GM18505 (cell line): ENCODE results near the gene PIANP.

ENCODE experiments used
- ATAC-seq: cut with Tn5 transposase; IDR thresholded peaks from one replicate; pipeline ENCODE4 v1.9.1; 2021; ENCODE audit not compliant: unreplicated experiment
- POLR2A ChIP-seq: IDR thresholded peaks from 4 replicates; pipeline ENCODE4 v1.6.1; 2011; ENCODE audit warnings: borderline replicate concordance; ENCODE audit not compliant: insufficient read depth, insufficient read length; ENCODE audit errors: extremely low read depth

The PIANP gene

DNA sequence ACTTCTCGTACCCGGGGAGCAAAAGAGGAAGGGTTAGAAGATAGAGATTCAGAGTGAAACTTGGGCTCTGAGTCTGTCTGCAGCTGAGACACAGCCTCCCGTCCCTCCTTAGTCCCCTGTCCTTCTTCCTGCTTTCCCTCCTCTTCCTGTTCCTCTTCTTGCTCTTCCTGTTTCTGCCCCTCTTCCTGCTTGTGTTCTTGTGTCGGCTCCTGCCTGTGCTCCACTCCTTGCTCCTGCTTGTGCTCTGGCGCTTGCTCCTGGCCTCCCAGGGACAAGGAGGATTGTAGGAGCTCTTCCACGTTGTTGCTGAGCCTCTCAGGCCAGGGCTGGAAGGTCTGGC lies 56.4 kb downstream of the PIANP start:
- peak; percentile 36 for TF ChIP-seq POLR2A
- ATAC-seq: no peak
